Skin epidermis (tissue), 12 donors: ENCODE results near the gene GTF2H4.
"Not testable (repeated sequence)": the region's sequence is repeated elsewhere in the genome, so short reads cannot be mapped to it uniquely, and the experiment has no call there.

Source experiments
- H3K27ac ChIP-seq, 21 experiments: fragments of 200-600 bp; sonication (generic) in 11 of 21; one replicate each; pipeline ENCODE4 v1.5.0; 2020; ENCODE audit warnings: mild to moderate bottlenecking in 3 of 21, inconsistent platforms in 2 of 21, moderate library complexity in 2 of 21
- H3K4me3 ChIP-seq, 7 experiments: fragments of 200-600 bp; sonication (generic) in 2 of 7; one replicate each; pipeline ENCODE4 v1.5.0; 2020; ENCODE audit warnings: inconsistent platforms in 2 of 7, mild to moderate bottlenecking in 2 of 7, moderate library complexity in 1 of 7

Gene GTF2H4

DNA sequence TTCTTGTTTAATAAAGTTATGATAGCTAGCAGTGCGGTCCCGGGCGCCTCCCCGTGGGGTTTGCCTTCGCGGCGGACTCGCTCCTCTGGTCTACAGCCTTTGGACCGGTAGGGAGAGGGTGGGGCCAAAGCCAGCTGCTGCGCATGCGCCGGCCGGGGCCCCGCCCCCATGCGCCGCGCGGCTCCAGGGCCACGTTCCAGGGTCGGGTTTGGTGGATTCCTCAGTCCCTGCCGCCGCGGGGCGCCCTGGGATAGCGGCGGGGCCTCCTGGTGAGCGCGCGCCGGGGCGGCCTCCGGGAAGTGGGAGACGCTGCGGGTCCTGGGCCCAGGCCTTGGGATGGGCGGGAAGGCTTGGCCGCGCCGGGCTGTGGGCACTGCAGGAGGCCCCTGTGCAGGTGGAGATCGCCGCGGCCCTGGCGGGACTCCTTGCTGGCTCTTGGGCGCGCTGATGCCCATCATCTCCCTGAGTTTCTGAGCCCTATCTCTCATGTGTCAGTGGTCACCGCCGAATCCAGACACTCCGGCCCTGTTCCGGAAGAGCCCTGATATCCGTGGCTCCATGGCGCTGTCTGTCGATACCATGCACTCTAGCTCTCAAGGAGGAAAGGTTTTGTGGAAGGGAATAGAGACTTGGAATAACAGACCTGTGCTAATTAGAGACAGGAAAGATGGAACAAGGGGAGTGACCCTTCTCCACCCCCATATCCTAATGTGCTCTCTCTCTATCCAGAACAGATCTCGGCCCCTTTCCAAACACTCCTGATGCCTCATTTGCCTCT, 6.3 kb downstream of the GTF2H4 start, which contains the start of gene VARS2:
VARS2 (plus strand) TSS at position 163 of the 778 bp plus-strand sequence; CDS start at position 762, 599 bp downstream.
- Histone ChIP-seq H3K4me3 (peak within 1 kb of the TSS; percentile 39 to 74 (median 46)), H3K27ac (peak within 1 kb of the TSS; percentile 67 to 94 (median 87))

DNA sequence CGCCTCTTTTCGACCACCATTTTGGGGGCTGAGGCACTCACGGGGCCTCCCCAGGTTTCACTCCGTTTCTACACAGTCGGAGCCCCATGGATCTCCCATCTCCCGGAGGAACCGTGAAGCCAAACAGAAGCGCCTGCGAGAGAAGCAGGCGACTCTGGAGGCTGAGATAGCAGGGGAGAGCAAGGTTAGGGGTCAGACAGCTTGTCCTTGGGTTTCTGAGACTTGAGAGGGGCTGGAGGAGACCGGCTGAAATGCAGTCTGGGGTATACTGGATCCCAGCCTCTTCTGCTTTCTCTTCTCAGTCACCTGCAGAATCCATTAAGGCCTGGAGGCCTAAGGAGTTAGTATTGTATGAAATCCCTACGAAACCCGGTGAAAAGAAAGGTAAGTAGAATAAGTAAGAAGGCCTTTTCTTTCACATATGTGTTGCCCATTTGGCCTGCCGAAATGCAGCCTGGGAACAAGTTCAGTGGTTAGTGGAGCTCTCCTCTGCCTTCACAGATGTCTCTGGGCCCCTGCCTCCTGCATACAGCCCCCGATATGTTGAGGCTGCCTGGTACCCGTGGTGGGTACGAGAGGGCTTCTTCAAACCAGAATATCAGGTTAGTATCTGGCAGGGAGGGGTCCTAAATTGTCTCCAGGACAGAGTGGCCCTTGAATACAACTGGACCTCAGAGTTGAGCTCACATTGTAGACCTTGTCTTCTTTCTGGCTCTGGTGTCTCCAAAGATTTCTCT, 7.0 kb downstream of the GTF2H4 start:
- H3K27ac ChIP-seq, result peak overlapping the region; percentile 67 to 94 (median 87)

DNA sequence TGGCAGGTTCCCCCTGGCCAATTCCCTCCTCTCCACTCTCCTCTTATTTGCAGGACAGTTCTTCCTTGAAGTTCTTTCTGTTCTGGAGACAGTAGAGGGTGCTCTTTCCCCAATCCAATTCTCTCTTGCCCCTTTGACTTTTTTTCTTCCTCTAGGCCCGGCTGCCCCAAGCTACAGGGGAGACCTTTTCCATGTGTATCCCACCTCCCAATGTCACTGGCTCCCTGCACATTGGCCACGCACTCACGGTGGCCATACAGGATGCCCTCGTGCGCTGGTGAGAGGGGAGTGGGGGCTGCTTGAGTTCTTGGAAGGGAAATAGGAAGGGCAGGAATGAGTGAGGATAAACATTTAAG, 7.6 kb downstream of the GTF2H4 start:
- Histone ChIP-seq H3K27ac (peak overlapping the region in 7 of 21 experiments; percentile 42 to 92 (median 84)), H3K4me3 (no peak overlapping the region)

More for the DNA sequence above, 7.0 kb downstream of the GTF2H4 start:
- peak overlapping the region; percentile 39 to 74 (median 46) for H3K4me3 ChIP-seq

GRCh38 chr6:30917041-30917440, 9.0 kb downstream of the GTF2H4 start:
- Histone ChIP-seq H3K27ac (no peak overlapping the region), H3K4me3 (no peak overlapping the region)

- no peak overlapping the region for H3K4me3 ChIP-seq
Observed at GRCh38 chr6:30917487-30917886, 9.5 kb downstream of the GTF2H4 start.

DNA sequence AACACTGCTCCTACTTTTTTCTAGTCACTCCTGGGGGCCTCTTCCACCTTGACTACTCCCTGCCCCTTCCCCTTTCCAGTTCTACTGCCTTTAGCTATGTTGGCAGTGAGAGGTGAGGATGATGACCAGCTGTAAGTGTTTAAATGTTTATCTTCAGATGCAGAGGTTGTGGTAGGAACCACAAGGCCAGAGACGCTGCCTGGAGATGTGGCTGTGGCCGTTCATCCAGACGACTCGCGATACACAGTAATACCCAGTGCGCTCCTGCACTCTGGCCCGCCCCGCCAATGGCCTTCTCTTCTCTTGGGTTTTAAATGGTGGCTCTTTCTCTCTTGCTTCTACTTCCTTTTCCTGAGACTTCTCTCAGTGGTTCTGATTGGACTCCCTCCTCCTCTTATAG, 10.7 kb downstream of the GTF2H4 start:
- H3K27ac ChIP-seq, result no peak overlapping the region
- H3K4me3 ChIP-seq, result no peak overlapping the region

More at GRCh38 chr6:30917487-30917886, 9.5 kb downstream of the GTF2H4 start:
- H3K27ac ChIP-seq, result no peak overlapping the region

DNA sequence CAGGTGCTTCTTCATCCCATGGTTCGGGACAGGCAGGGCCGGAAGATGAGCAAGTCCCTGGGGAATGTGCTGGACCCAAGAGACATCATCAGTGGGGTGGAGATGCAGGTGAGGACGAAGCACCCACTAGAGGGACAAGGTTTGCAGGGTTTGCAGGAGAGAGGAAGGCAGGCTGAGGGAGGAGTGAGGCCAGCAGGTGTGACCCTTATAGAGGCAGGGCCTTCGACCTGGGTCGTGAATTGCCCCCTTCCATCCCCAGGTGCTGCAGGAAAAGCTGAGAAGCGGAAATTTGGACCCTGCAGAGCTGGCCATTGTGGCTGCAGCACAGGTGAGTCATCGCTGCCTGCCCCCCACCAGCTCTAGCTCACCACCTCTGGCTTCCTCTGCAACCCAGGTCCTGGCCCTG, 14.4 kb downstream of the GTF2H4 start:
- Histone ChIP-seq H3K27ac (no peak overlapping the region), H3K4me3 (no peak overlapping the region)

- H3K4me3 ChIP-seq, H3K27ac ChIP-seq: not testable (repeated sequence)
Observed at GRCh38 chr6:30924040-30924627, 16.1 kb downstream of the GTF2H4 start.

DNA sequence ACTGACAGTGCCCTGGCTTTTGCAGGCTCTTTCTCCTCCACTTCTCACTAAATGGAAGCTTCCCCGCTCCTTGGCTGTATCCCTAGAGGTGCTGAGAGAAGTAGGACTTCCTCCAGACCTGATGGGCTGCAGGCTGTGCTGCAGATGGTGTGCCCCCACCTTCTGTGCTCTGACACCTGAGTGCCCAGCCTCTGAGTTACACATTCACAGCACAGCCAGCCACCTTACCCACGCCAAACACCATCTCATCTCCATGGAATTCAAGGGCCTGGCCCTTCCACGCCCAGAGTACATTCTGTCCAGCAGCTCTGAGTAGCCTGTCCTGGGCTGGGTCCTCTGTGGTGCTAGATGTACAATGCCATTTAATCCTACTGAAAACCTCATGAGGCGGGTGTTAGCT, 18.6 kb downstream of the GTF2H4 start:
- H3K27ac ChIP-seq, result no peak overlapping the region
- no peak overlapping the region for H3K4me3 ChIP-seq

DNA sequence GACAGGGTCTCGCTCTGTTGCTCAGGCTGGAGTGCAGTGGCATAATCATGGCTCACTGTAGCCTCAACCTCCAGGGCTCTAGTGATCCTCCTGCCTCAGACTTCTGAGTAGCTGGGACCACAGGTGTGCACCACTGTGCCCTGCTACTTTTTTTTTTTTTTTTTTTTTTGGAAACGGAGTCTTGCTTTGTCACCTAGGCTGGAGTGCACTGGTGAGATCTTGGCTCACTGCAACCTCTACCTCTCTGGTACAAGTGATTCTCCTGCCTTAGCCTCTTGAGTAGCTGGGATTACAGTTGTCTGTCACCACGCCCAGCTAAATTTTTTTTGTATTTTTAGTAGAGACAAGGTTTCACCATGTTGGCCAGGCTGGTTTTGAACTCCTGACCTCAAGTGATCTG, 19.1 kb downstream of the GTF2H4 start:
- not testable (repeated sequence) for H3K4me3 ChIP-seq, H3K27ac ChIP-seq

DNA sequence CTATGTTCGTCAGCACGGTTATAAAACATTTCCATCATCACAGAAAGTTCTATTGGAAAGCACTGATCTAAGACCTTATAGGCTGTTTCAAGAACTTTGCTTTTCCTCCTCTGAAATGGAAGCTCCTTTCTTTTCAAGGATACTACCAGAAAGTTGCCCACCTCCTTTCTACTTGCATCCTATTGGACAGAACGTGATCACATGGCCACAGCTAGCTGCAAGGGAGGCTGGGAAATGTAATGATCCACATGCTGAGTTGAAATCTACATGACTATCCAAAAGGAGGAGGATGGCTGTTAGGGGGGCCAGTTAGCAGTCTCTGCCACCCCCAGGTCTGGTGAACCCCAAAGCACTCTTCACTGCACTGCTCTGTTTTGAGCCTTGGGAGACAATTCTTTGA, 20.7 kb downstream of the GTF2H4 start:
- Histone ChIP-seq H3K27ac (no peak overlapping the region), H3K4me3 (no peak overlapping the region)

DNA sequence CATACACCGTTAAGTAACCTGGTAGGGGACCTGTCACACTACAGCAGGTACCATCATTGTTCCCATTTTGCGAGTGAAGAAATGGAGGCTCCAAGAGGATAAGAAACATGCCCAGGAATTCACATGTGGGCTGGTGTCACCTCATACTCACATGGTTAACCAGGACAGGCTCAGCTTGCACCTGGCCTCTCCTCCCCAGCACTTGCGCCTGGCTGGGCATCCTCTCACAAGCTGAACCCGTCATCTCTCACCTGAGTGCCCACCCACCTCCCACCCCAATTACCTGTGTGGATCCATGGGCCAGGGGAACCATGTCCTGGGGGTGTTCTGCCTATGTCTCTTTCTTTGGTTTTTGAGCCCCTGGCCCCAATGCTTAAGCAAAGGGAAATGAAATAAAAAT, 22.5 kb downstream of the GTF2H4 start:
- Histone ChIP-seq H3K4me3 (no peak overlapping the region), H3K27ac (no peak overlapping the region)

DNA sequence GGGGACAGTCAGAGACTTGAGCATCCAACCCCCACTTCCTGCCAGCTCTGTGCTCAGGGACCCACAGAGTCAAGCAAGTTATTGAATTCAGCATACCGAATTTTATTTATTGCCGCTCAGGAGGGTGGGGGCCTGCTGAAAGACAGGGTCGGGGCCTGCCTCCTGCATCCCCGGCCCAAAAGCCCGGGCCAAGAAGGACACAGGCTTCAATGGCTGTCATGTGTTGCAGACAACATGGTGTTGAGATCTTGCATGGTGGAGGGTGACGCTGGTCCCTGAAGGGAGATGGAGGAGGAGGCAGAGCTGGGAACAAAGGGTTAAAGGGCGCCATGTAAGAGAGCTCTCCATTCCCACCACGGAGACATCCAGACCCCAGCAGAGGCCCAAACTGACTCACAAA, 23.3 kb downstream of the GTF2H4 start:
- Histone ChIP-seq H3K27ac (no peak overlapping the region), H3K4me3 (no peak overlapping the region)

DNA sequence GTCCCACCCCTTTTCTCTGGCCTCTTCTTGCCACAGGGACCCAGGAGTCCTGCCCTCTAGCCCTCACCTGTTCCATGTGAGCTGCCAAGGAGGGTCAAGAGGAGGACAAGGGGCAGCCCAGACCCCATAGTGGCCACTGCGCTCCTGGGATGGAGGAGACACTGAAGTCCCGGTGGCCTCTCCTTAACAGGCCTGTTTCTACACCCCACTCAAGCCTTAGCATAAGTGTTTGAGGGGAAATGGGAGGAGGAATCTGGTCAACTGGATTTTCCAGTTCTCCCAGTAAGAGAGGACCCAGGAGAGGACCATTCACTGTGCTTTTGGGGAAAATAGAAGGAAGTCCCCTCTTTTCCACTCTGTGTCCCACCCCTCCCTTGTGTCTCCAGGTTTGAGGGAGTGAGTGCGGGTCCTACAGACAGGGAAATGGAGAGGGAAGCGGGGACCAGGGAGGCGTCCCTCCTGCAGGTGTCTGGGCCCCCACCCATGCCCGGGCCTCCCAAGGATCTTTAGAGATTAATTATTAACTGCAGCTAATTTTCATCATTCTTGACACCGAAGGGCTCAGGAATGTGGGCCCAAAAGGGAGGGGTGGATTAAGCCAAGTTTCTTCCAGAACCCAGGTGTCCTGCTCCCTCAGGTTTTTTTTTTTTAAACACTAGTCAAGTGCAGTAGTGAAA, 24.1 kb downstream of the GTF2H4 start, which contains the start of gene SFTA2:
SFTA2 (minus strand) TSS at position 202 of the 677 bp plus-strand sequence; CDS start at position 128, 74 bp downstream.
- H3K4me3 ChIP-seq, result no peak within 1 kb of the TSS
- H3K27ac ChIP-seq, result no peak within 1 kb of the TSS

DNA sequence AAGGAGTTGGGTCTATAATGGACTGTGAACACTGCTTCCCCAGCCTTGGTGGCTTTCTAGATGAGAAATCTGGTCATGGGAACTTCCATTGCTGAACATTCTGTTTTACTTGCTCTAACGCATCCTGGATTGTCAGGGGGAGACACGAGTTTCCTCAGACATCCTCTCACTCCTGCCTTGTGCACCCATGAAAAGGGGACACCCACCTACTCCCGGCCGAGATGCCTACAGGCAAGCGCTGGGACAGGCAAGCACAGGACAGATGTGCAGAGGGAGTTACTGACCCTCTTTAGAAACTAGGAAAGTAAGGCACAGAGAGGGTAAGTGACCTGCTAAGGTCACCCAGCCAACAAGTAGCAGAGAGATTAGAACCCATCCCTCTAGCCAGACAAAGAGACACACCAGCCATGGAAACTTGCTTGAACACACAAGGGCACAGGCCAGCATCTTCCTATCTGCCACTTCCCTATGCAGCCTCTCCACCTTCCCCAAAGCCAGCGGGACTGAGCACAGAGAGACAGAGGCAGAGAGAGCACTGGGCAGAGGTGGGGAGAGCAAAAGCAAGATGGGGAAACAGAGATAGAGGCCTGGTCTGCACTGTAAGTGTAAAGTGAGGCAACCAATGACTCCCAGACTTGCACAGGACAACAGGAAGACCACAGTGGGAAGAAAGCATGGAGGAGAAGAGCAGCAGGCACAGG, 24.8 kb downstream of the GTF2H4 start:
- H3K27ac ChIP-seq, result no peak overlapping the region
- no peak overlapping the region for H3K4me3 ChIP-seq

GRCh38 chr6:30935018-30935417, 27.0 kb downstream of the GTF2H4 start:
- Histone ChIP-seq H3K4me3 (no peak overlapping the region), H3K27ac (no peak overlapping the region)

GRCh38 chr6:30937265-30937664, 29.3 kb downstream of the GTF2H4 start:
- no peak overlapping the region for H3K4me3 ChIP-seq
- H3K27ac ChIP-seq, result no peak overlapping the region

DNA sequence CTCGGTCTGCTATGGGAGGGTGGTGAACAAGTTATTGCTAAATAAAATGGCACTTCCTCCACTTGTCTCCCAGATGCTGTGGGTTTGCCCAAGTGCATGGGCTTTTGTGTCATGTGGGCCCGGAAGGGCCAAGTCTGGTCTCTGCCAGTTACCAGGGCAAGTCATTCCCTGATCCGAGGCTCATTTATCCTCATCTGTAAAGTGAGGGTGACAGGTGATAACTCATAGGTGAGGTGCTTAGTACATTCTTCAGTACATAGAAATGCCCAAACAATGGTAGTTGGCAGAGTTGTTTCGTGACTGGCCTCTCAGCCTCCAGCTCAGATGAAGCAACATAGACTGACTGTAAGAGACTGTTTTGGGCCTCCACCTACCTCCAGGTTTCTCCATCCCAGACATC, 30.7 kb downstream of the GTF2H4 start:
- Histone ChIP-seq H3K4me3 (no peak overlapping the region), H3K27ac (no peak overlapping the region)

- Histone ChIP-seq H3K27ac (no peak overlapping the region), H3K4me3 (no peak overlapping the region)
Observed at GRCh38 chr6:30939473-30939872, 31.5 kb downstream of the GTF2H4 start.
